ENCODE measurements around the gene ITPR1. TPM values are rescaled to one million over a fixed set of nuclear protein-coding genes. Genes with fewer than 3 reads are reported as not detected.

ITPR1 gene
- total RNA-seq, 1 donor, result 16.4 TPM

GRCh38 chr3:4717363-4717740, 224.2 kb downstream of the ITPR1 start:
- no peak overlapping the region for H3K4me3 ChIP-seq (ENCODE audit: low read depth, low read length)
- no peak for DNase-seq (ENCODE audit: low read depth)
- TF ChIP-seq, protein P1, sequence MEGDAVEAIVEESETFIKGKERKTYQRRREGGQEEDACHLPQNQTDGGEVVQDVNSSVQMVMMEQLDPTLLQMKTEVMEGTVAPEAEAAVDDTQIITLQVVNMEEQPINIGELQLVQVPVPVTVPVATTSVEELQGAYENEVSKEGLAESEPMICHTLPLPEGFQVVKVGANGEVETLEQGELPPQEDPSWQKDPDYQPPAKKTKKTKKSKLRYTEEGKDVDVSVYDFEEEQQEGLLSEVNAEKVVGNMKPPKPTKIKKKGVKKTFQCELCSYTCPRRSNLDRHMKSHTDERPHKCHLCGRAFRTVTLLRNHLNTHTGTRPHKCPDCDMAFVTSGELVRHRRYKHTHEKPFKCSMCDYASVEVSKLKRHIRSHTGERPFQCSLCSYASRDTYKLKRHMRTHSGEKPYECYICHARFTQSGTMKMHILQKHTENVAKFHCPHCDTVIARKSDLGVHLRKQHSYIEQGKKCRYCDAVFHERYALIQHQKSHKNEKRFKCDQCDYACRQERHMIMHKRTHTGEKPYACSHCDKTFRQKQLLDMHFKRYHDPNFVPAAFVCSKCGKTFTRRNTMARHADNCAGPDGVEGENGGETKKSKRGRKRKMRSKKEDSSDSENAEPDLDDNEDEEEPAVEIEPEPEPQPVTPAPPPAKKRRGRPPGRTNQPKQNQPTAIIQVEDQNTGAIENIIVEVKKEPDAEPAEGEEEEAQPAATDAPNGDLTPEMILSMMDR (IDR thresholded peaks at IDR 0.05; ENCODE audit: insufficient read depth, low read depth, low read length), result no peak

- H3K4me3 ChIP-seq (ENCODE audit: low read depth, low read length), result no peak overlapping the region
- TF ChIP-seq, protein P1 (IDR thresholded peaks at IDR 0.05; ENCODE audit: insufficient read depth, low read depth, low read length), result no peak
- DNase-seq (ENCODE audit: low read depth), result no peak
Observed at GRCh38 chr3:4718179-4718736, 225.1 kb downstream of the ITPR1 start.

- H3K4me3 ChIP-seq (ENCODE audit: low read depth, low read length), result no peak overlapping the region
- TF ChIP-seq, protein P1 (IDR thresholded peaks at IDR 0.05; ENCODE audit: insufficient read depth, low read depth, low read length), result no peak
- peak; percentile 53 for DNase-seq (ENCODE audit: low read depth)
Observed at GRCh38 chr3:4719046-4719501, 225.9 kb downstream of the ITPR1 start.

DNA sequence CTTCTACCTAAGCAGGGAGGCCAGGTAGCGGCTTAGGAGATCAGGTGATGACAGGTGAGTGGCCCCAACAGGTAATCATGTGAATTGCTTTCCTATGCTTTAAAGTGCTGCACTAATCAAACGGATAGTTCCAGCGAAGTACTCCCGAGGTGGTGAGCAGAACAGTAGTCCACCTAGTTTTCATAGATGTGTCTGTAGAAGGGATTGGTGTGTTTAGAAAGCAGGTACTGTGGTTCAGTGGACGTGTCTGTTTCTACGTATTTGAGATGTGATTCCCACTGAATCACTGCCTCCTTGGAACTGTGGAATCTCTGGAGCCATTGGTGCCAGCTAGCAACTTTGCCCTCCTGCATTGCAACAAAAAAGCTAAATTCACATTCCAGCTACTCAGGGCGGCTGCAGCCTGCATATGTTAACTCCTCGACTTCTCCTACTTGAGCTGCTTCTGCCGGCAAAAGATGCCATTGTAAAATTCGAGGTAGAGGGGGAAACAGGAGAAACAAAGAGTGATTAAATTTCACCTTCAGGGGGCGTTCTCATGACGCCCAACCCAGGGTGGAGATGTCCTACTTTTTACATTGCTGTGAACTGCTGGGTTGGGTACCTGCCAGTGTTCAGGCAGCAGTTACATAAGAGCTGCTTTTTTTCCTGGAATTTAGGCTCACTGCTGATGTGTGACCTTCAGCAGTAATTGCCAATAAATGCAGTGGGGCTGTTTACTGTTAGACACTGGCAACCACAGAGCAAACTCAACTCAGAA, 227.3 kb downstream of the ITPR1 start:
- TF ChIP-seq, protein P1 (IDR thresholded peaks at IDR 0.05; ENCODE audit: insufficient read depth, low read depth, low read length), result peak; percentile 51
- H3K4me3 ChIP-seq (ENCODE audit: low read depth, low read length), result no peak overlapping the region
- peak; percentile 93 for DNase-seq (ENCODE audit: low read depth)

DNA sequence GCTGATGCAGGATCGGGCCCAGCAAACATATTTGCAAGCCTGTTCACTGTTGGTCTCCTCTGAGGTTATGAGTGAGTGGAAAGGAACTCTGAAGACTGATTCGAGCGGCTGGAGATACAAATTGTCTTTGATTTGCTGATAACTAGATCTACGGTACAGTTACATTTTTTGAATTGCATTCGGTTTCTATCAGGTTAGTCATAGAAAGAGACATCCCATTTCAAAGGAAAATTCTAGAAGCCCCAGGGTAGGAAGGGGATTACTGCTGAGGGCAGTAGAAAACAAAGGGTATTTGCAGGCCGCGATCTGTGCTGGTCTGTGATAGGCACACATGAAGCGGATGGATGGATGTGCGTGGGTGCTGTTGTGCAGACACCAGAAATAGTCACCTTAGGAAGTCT, 228.4 kb downstream of the ITPR1 start:
- TF ChIP-seq, protein P1 (IDR thresholded peaks at IDR 0.05; ENCODE audit: insufficient read depth, low read depth, low read length), result no peak
- DNase-seq (ENCODE audit: low read depth), result peak; percentile 87
- no peak overlapping the region for H3K4me3 ChIP-seq (ENCODE audit: low read depth, low read length)

DNA sequence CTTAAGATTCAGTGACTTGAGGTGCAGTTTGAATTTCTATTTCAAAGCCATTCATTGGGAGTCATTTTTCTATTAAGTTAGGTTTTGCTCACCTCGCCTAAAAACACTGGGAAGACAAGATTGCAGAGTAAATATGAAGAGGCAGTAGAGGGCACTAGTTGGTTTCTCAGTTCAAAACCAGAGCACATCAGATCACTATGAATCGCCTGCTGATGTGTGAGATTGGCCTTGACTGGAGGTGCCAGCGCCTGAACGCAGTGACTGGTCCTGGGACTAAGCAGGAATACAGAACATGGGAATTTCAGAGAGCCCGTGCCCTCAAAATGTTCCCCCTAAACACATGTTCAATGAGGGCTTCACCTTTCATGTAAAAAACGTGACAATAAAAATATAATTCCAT, 229.0 kb downstream of the ITPR1 start:
- TF ChIP-seq, protein P1 (IDR thresholded peaks at IDR 0.05; ENCODE audit: insufficient read depth, low read depth, low read length), result peak; percentile 47
- H3K4me3 ChIP-seq (ENCODE audit: low read depth, low read length), result no peak overlapping the region
- DNase-seq (ENCODE audit: low read depth), result peak; percentile 83

All from fibroblast of villous mesenchyme (primary cell).